Ovary (tissue), 3 donors: Measurements from ENCODE around the gene OPRL1.

Source experiments
- CTCF ChIP-seq, 3 donors: fragments of 450-650 bp in 2 of 3; fragments of 200-600 bp in 1 of 3; IDR thresholded peaks; one replicate each; pipeline versions ENCODE4 v1.5.1 to v1.8.0; 2016 to 2022; ENCODE audit warnings: antibody characterized with exemption in 3 of 3, mild to moderate bottlenecking in 1 of 3
- EP300 ChIP-seq: sonication (generic); formaldehyde crosslinking; IDR thresholded peaks from one replicate; pipeline ENCODE4 v1.6.1; 2017; ENCODE audit warnings: antibody characterized with exemption
- POLR2A ChIP-seq: fragments of 450-650 bp; IDR thresholded peaks from one replicate; pipeline ENCODE4 v1.6.1; 2017; ENCODE audit warnings: antibody characterized with exemption, mild to moderate bottlenecking, moderate library complexity
- donor health status: DM: no; HTN: no; CAD: no.

DNA sequence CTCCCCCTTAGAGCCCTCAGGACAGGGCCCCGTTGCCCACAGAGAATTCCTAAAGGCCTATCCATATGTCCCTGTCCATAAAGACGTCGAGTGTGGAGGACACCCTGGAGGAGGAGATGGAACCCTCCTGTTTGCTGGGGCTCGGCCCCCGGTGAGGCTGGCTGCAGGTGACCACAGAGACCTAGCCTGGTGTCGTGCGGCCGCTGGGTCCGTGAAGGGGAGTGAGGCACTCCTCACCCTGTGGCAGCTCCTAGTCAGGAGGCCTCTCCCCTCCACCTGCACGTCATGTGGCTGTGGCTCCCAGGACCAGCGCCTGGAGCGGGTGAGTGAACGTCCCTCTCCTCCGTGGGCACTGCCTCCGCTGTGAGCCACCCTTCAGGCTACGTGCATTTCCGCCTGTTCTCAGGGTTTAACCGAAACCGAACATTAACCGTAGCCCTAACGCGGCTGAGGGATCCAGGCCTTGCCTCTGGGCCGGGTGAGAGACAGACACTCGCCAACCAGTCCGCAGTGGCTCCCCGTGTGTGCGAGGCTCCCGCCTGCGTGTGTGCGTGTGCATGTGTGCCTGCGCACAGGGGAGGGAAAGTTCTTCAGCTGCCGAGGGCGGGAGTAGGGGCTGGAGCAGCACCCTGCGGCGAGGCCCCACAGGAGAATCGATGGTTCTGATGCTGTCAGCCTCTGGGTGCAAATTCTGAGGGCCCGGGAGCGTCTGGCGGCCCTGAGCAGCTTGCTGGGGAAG lies 22.8 kb upstream of the OPRL1 start:
- TF ChIP-seq CTCF (IDR thresholded peaks at IDR 0.05) (no peak), POLR2A (no peak), EP300 (no peak)
